GM12878 (cell line): ENCODE data around the gene SYT4. TPM values are rescaled to one million over a fixed set of nuclear protein-coding genes. Genes with fewer than 3 reads are reported as not detected.

Source experiments
- ATAC-seq: fragments of 200-7000 bp; cut with Tn5 transposase; 3 replicates; pipeline ENCODE4 v1.9.1; 2020; ENCODE audit warnings: mild to moderate bottlenecking, moderate library complexity
- BruUV-seq: library from RNA; stranded (reverse); fragments of 400-500 nt; replicated peaks from 2 replicates; lab custom pipeline; 2021; lab: Mats Ljungman, UMichigan
- CTCF ChIA-PET: fragments of 300-600 bp; sonication (Branson Sonifier 250); formaldehyde crosslinking; extraction: SDS; loops from one replicate; lab custom pipeline; 2021; ENCODE audit warnings: inconsistent platforms; lab: Yijun Ruan, JAX
- POLR2A ChIA-PET: fragments of 350-600 bp; formaldehyde crosslinking; extraction: SDS; loops from one replicate; lab custom pipeline; 2021; ENCODE audit warnings: inconsistent platforms; lab: Charles Lee
- RAD21 ChIA-PET: fragments of 300-600 bp; sonication (Branson Sonifier 250); formaldehyde crosslinking; loops from one replicate; lab custom pipeline; 2023; ENCODE audit warnings: antibody characterized with exemption; ENCODE audit not compliant: unreplicated experiment; lab: Charles Lee
- SMC1A ChIA-PET: fragments of 300-600 bp; sonication (Branson Sonifier 250); formaldehyde crosslinking; loops from one replicate; lab custom pipeline; 2023; ENCODE audit not compliant: unreplicated experiment, uncharacterized antibody; lab: Charles Lee
- DNase-seq: peaks from one replicate; pipeline ENCODE4 v3.0.0-alpha.2; 2011; ENCODE audit warnings: low read depth, low spot score
- FAIRE-seq: peaks from 3 replicates; lab custom pipeline; 2011; peaks lifted over from hg19 to GRCh38; lab: Jason Lieb, UNC
- H2AFZ ChIP-seq: 2 replicates; pipeline ENCODE4 v1.6.0; 2011; ENCODE audit warnings: low read depth, low read length, control low read depth; ENCODE audit not compliant: control insufficient read depth
- H3K27ac ChIP-seq: 2 replicates; pipeline ENCODE4 v1.5.1; 2011; ENCODE audit warnings: control low read depth; ENCODE audit not compliant: control insufficient read depth, insufficient read depth
- H3K27me3 ChIP-seq, 2 experiments: replicated peaks in 1 of 2; 2 replicates each; pipeline versions ENCODE4 v1.6.0 to v1.6.1; 2011; ENCODE audit warnings: low read length in 1 of 2; ENCODE audit not compliant: control insufficient read depth in 2 of 2, insufficient read depth in 2 of 2
- H3K36me3 ChIP-seq, 2 experiments: 2 replicates each; pipeline ENCODE4 v1.5.1; 2011; ENCODE audit warnings: low read length in 1 of 2; ENCODE audit not compliant: control insufficient read depth in 2 of 2, insufficient read depth in 2 of 2
- H3K4me1 ChIP-seq: 2 replicates; pipeline ENCODE4 v1.6.1; 2011; ENCODE audit warnings: mild to moderate bottlenecking, low read length, moderate library complexity, mixed read lengths; ENCODE audit not compliant: control insufficient read depth, insufficient read depth
- H3K4me2 ChIP-seq: 2 replicates; pipeline ENCODE4 v1.6.0; 2011; ENCODE audit warnings: control low read depth; ENCODE audit not compliant: control insufficient read depth, insufficient read depth
- H3K4me3 ChIP-seq: fragments of 200-600 bp; sonication (generic); 2 replicates; pipeline ENCODE4 v1.5.1; 2016
- H3K79me2 ChIP-seq: 2 replicates; pipeline ENCODE4 v1.6.0; 2011; ENCODE audit warnings: low read length; ENCODE audit not compliant: control insufficient read depth, insufficient read depth
- H3K9ac ChIP-seq: 2 replicates; pipeline ENCODE4 v1.8.0; 2011; ENCODE audit warnings: low read length, control low read depth, mixed read lengths; ENCODE audit not compliant: control insufficient read depth, insufficient read depth
- H3K9me3 ChIP-seq: replicated peaks from 3 replicates; pipeline ENCODE4 v1.5.1; 2011; ENCODE audit warnings: mild to moderate bottlenecking, low read length; ENCODE audit not compliant: control insufficient read depth, insufficient read depth
- H4K20me1 ChIP-seq: 2 replicates; pipeline ENCODE4 v1.6.0; 2011; ENCODE audit not compliant: control insufficient read depth, insufficient read depth
- CBFB ChIP-seq: IDR thresholded peaks from 2 replicates; pipeline ENCODE4 v1.6.1; 2016; ENCODE audit warnings: antibody characterized with exemption, low read depth
- CREM ChIP-seq: IDR thresholded peaks from 2 replicates; pipeline ENCODE4 v1.6.1; 2014; ENCODE audit warnings: antibody characterized with exemption, low read depth
- DPF2 ChIP-seq: fragments of 450-650 bp; IDR thresholded peaks from 2 replicates; pipeline ENCODE4 v1.6.1; 2017; ENCODE audit warnings: mild to moderate bottlenecking
- ETV6 ChIP-seq, 2 experiments: fragments of 450-650 bp in 1 of 2; IDR thresholded peaks in 1 of 2; conservative IDR thresholded peaks in 1 of 2; 2 replicates each; pipeline ENCODE4 v1.6.1; 2014; ENCODE audit warnings: antibody characterized with exemption in 1 of 2, borderline replicate concordance in 1 of 2, low read depth in 1 of 2, mild to moderate bottlenecking in 1 of 2, moderate library complexity in 1 of 2
- IRF3 ChIP-seq: fragments of 450-650 bp; IDR thresholded peaks from 2 replicates; pipeline ENCODE4 v1.6.1; 2014; ENCODE audit warnings: mild to moderate bottlenecking
- IRF5 ChIP-seq: fragments of 450-650 bp; IDR thresholded peaks from 2 replicates; pipeline ENCODE4 v1.6.1; 2017; ENCODE audit warnings: borderline replicate concordance
- JUNB ChIP-seq: IDR thresholded peaks from 2 replicates; pipeline ENCODE4 v1.6.1; 2016; ENCODE audit warnings: antibody characterized with exemption, mild to moderate bottlenecking
- ZBTB11 ChIP-seq: fragments of 450-650 bp; formaldehyde crosslinking; IDR thresholded peaks from 2 replicates; pipeline ENCODE4 v1.5.0; 2022; ENCODE audit warnings: mild to moderate bottlenecking, missing genetic modification characterization
- ZNF622 ChIP-seq: fragments of 450-650 bp; IDR thresholded peaks from 2 replicates; pipeline ENCODE4 v1.6.1; 2017; ENCODE audit warnings: mild to moderate bottlenecking, inconsistent platforms
- WGBS: methylation state at CpG from one replicate; pipeline ENCODE4 v1.1.6; 2016; ENCODE audit warnings: low lambda C conversion rate; ENCODE audit not compliant: insufficient replicate concordance, insufficient coverage; ENCODE audit errors: missing lambda C conversion rate; 5-methylcytosine and 5-hydroxymethylcytosine counted together
- in situ Hi-C: fragments of 300-500 bp; cut with MboI; formaldehyde crosslinking; loops from 9 replicates; pipeline ENCODE4 v1.14.3; 2018; ENCODE audit warnings: mixed read lengths
- intact Hi-C: fragments of 100-400 bp; cut with micrococcal nuclease; formaldehyde crosslinking; loops from one replicate; pipeline ENCODE4 v1.14.2; 2022; ENCODE audit not compliant: unreplicated experiment
- polyA plus RNA-seq, 11 experiments: library from polyadenylated mRNA; depleted of rRNA in 4 of 11; unstranded in 6 of 11; stranded (reverse) in 5 of 11; fragments of >200 nt; fragmentation: Nextera tagmentation in 4 of 11; fragmentation: Illumina TruSeq in 1 of 11; extraction: Ambion mirVana in 4 of 11; extraction: Trizol in 1 of 11; gene quantifications; 1 replicate in 1 of 11; 2 replicates in 10 of 11; pipeline versions ENCODE4 v1.2.1 to v1.2.3, GENCODE V29; 2011 to 2016; ENCODE audit warnings: inconsistent platforms in 2 of 11, missing spikeins in 2 of 11, low read depth in 1 of 11
- total RNA-seq, 4 experiments: library from RNA; depleted of rRNA in 3 of 4; stranded (reverse); fragments of >200 nt in 3 of 4; fragmentation: Illumina TruSeq in 1 of 4; extraction: Trizol in 1 of 4; gene quantifications; 2 replicates each; pipeline versions ENCODE4 v1.2.1 to v1.2.3, GENCODE V29; 2013 to 2021

The SYT4 gene
- total and polyA plus RNA-seq, 10 of the 15 experiments (the other 5 are each of a cell fraction or from before 2014, with no cell fraction given), result 0.09 to 0.18 (median 0.11) TPM; not detected in 7

GRCh38 chr18:43222501-43222900 lies 54.8 kb downstream of the SYT4 start:
- Histone ChIP-seq H3K9me3 (no peaks in the 10 kb centered on the region), H3K27me3 (no peaks in the 10 kb centered on the region), H3K9ac (no peak overlapping the region), H3K4me2 (no peak overlapping the region), H3K4me1 (no peaks in the 10 kb centered on the region), H3K79me2 (no peaks in the 10 kb centered on the region), H3K27ac (no peak overlapping the region), H4K20me1 (no peaks in the 10 kb centered on the region), H3K36me3 (no peaks in the 10 kb centered on the region), H2AFZ (no peak overlapping the region), H3K4me3 (no peak overlapping the region)
- intact Hi-C loops, result no loop called here
- ChIA-PET CTCF (no interaction called here), RAD21 (no interaction called here), POLR2A (no interaction called here), SMC1A (no interaction called here)
- 49% methylated on average over 2 of the region's 2 CpGs for WGBS
- DNase-seq, result no peak
- in situ Hi-C loops, result no loop called here
- ATAC-seq, result no peak
- FAIRE-seq, result no peak
- no peak for TF ChIP-seq JUNB
- TF ChIP-seq ZBTB11 (CRISPR knock-in tag), result no peak
- TF ChIP-seq CREM, result no peak
- TF ChIP-seq DPF2, result no peak
- no peak for TF ChIP-seq IRF5
- no peak for TF ChIP-seq ZNF622
- TF ChIP-seq IRF3, result no peak
- TF ChIP-seq CBFB, result no peak
- TF ChIP-seq ETV6 (conservative IDR thresholded peaks at IDR 0.05 in 1 of 2, IDR thresholded peaks at IDR 0.05 in 1 of 2; ENCODE audit: borderline replicate concordance in 1 of 2, low read depth in 1 of 2), result no peak
- no TSS peak for BruUV-seq
